Cardiac muscle cell (in vitro differentiated cells and primary cell): ENCODE data around the gene TRIO. TPM values are rescaled to one million over a fixed set of nuclear protein-coding genes. Genes with fewer than 3 reads are reported as not detected.
A peak's percentile ranks its signal among the peaks of the same experiment; 100 is the strongest.

Experiments used
- DNase-seq, 2 donors: peaks; one replicate each; pipeline versions ENCODE4 v3.0.0 to v3.0.0-alpha.2; 2010 to 2017; ENCODE audit warnings: low read depth in 1 of 2, low spot score in 1 of 2
- H3K27ac ChIP-seq: fragments of 200-600 bp; sonication (generic); 2 replicates; pipeline ENCODE4 v1.5.1; 2016
- H3K27me3 ChIP-seq: fragments of 200-600 bp; sonication (generic); 2 replicates; pipeline ENCODE4 v1.6.0; 2016; ENCODE audit warnings: control low read depth
- H3K36me3 ChIP-seq: fragments of 200-600 bp; sonication (generic); 2 replicates; pipeline ENCODE4 v1.5.1; 2016; ENCODE audit warnings: control low read depth
- H3K4me1 ChIP-seq: fragments of 200-600 bp; sonication (generic); 2 replicates; pipeline ENCODE4 v1.8.1; 2017; ENCODE audit warnings: low read depth, mild to moderate bottlenecking, mixed run types
- H3K4me3 ChIP-seq: fragments of 200-600 bp; sonication (generic); 2 replicates; pipeline ENCODE4 v1.5.1; 2016; ENCODE audit warnings: mild to moderate bottlenecking
- H3K9me3 ChIP-seq: fragments of 200-600 bp; sonication (generic); 2 replicates; pipeline ENCODE4 v1.5.1; 2017; ENCODE audit warnings: low read depth, mild to moderate bottlenecking, control low read depth
- polyA plus RNA-seq: library from polyadenylated mRNA; unstranded; fragments of >200 nt; fragmentation: Nextera tagmentation; extraction: Ambion mirVana; gene quantifications from 2 replicates; pipeline ENCODE4 v1.2.1, GENCODE V29; 2016
- total RNA-seq: library from RNA; depleted of rRNA; stranded (reverse); fragments of >200 nt; gene quantifications from 2 replicates; pipeline ENCODE4 v1.2.3, GENCODE V29; 2016
- TF ChIP-seq, protein P1 (sequence below): IDR thresholded peaks from 2 replicates; pipeline ENCODE4 v1.5.1; 2012; ENCODE audit warnings: low read depth, mild to moderate bottlenecking, low read length

The TRIO gene
- total and polyA plus RNA-seq, 2 experiments from 2014 or later = 15.5 to 104 TPM

DNA sequence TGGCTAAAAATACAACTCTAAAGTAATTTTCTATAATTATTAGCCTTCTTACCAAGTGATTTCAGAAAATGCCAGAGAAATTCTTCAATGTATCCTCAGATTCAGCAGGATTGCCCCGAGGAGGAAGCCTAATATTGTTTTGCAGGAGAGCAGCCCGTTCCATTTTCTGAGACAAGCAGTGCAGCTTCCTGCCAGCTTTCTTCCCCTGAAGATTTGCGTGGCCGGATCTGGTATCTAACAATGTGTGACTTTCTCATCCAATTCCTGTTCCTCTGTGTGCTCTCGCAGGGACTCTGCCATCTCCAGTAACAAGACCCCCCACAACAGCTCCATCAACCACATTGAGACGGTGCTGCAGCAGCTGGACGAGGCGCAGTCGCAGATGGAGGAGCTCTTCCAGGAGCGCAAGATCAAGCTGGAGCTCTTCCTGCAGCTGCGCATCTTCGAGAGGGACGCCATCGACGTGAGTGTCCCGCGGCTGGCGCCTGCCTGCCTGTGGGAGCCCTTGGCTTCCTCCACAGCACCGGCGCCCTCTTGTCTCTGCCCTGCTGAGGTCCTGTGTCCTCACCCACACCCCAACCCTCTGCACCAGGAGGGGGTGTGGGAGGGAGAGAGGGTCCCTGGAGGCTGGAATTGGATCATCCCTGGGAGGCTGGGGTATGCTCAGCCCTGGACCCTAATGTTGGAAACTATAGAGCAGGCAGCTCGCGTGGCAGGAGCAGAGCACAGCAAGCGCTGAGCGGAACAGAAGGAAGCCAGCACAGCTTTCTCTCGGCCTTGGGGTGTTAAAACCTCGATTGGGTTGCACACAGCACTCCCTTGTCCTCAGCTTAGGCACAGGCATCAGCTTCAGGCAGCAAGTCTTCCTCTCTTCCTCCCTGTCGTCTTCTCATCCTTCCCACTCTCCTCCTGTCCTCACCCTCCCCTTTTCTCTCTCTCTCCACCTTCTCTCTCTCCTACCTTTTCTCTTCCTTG lies 216.2 kb downstream of the TRIO start:
- Histone ChIP-seq H3K9me3 (no peaks in the 10 kb centered on the region), H3K4me1 (peaks cover 5% of the 10 kb centered on the region), H3K36me3 (peaks cover 7% of the 10 kb centered on the region), H3K27ac (no peak overlapping the region), H3K4me3 (no peak overlapping the region), H3K27me3 (no peaks in the 10 kb centered on the region)
- TF ChIP-seq, protein P1, sequence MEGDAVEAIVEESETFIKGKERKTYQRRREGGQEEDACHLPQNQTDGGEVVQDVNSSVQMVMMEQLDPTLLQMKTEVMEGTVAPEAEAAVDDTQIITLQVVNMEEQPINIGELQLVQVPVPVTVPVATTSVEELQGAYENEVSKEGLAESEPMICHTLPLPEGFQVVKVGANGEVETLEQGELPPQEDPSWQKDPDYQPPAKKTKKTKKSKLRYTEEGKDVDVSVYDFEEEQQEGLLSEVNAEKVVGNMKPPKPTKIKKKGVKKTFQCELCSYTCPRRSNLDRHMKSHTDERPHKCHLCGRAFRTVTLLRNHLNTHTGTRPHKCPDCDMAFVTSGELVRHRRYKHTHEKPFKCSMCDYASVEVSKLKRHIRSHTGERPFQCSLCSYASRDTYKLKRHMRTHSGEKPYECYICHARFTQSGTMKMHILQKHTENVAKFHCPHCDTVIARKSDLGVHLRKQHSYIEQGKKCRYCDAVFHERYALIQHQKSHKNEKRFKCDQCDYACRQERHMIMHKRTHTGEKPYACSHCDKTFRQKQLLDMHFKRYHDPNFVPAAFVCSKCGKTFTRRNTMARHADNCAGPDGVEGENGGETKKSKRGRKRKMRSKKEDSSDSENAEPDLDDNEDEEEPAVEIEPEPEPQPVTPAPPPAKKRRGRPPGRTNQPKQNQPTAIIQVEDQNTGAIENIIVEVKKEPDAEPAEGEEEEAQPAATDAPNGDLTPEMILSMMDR = no peak
- DNase-seq = no peak

GRCh38 chr5:14362491-14362890 lies 219.3 kb downstream of the TRIO start:
- TF ChIP-seq, protein P1 = no peak
- Histone ChIP-seq H3K4me1 (peaks cover 5% of the 10 kb centered on the region), H3K9me3 (no peaks in the 10 kb centered on the region), H3K27me3 (no peaks in the 10 kb centered on the region), H3K27ac (no peak overlapping the region), H3K4me3 (no peak overlapping the region), H3K36me3 (peaks cover 33% of the 10 kb centered on the region)
- DNase-seq = no peak

GRCh38 chr5:14364096-14364495 lies 221.0 kb downstream of the TRIO start:
- Histone ChIP-seq H3K9me3 (no peaks in the 10 kb centered on the region), H3K36me3 (peaks cover 49% of the 10 kb centered on the region), H3K27me3 (no peaks in the 10 kb centered on the region), H3K4me1 (no peaks in the 10 kb centered on the region), H3K4me3 (no peak overlapping the region), H3K27ac (no peak overlapping the region)
- DNase-seq = peak in 1 of 2 donors; percentile 32
- TF ChIP-seq, protein P1 = no peak

DNA sequence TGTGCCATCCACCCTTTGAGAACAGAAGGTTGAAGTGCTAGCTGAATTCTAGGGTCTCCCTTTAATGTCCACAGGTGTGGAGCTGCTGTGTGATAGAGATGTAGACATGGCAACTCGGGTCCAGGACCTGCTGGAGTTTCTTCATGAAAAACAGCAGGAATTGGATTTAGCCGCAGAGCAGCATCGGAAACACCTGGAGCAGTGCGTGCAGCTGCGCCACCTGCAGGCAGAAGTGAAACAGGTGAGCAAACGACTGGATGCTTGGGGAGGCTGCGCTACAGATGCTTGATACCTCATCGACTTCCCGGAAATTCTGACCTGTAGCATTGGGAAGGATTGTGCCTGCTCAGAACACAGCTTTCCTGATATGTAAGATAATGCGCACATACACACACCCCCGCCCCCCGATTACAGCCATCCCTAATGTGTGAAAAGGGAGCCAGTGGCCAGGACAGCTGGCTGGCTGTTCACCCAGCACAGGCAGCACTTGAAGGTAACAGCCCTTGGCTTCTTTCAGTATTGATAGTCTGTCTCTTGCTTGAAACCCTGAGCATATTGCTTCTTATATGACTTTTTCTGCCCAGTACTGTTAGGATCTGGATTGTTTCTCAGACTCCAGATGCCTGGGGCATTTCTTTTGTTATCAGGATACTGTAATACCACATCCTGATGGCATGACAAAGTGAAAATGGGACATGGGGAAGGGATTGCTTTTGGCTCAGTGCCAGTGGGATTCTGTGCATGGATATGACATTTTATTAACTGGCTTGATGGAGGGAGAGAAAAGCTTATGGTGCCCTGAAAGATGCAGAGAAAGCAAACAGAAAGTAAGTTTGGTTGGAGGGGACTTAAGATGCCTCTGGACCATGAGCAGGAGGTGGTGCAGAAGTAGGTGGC lies 221.7 kb downstream of the TRIO start:
- no peak overlapping the region for H3K27ac ChIP-seq
- TF ChIP-seq, protein P1 = peak; percentile 52
- no peaks in the 10 kb centered on the region for H3K9me3 ChIP-seq
- no peaks in the 10 kb centered on the region for H3K4me1 ChIP-seq
- H3K36me3 ChIP-seq = peaks cover 55% of the 10 kb centered on the region
- H3K4me3 ChIP-seq = no peak overlapping the region
- no peaks in the 10 kb centered on the region for H3K27me3 ChIP-seq
- peak in 1 of 2 donors; percentile 53 for DNase-seq

- Histone ChIP-seq H3K9me3 (no peaks in the 10 kb centered on the region), H3K4me3 (no peak overlapping the region), H3K4me1 (no peaks in the 10 kb centered on the region), H3K27ac (no peak overlapping the region), H3K27me3 (no peaks in the 10 kb centered on the region), H3K36me3 (peaks cover 60% of the 10 kb centered on the region)
- TF ChIP-seq, protein P1 = no peak
- DNase-seq = no peak
Measured at GRCh38 chr5:14365831-14366430, 222.8 kb downstream of the TRIO start.
